GM21717 (cell line): Measurements from ENCODE around the gene RPL10.

Source experiments
- ATAC-seq: cut with Tn5 transposase; IDR thresholded peaks from one replicate; pipeline ENCODE4 v1.9.1; 2021; ENCODE audit warnings: mild to moderate bottlenecking, moderate library complexity; ENCODE audit not compliant: unreplicated experiment

The RPL10 gene

DNA sequence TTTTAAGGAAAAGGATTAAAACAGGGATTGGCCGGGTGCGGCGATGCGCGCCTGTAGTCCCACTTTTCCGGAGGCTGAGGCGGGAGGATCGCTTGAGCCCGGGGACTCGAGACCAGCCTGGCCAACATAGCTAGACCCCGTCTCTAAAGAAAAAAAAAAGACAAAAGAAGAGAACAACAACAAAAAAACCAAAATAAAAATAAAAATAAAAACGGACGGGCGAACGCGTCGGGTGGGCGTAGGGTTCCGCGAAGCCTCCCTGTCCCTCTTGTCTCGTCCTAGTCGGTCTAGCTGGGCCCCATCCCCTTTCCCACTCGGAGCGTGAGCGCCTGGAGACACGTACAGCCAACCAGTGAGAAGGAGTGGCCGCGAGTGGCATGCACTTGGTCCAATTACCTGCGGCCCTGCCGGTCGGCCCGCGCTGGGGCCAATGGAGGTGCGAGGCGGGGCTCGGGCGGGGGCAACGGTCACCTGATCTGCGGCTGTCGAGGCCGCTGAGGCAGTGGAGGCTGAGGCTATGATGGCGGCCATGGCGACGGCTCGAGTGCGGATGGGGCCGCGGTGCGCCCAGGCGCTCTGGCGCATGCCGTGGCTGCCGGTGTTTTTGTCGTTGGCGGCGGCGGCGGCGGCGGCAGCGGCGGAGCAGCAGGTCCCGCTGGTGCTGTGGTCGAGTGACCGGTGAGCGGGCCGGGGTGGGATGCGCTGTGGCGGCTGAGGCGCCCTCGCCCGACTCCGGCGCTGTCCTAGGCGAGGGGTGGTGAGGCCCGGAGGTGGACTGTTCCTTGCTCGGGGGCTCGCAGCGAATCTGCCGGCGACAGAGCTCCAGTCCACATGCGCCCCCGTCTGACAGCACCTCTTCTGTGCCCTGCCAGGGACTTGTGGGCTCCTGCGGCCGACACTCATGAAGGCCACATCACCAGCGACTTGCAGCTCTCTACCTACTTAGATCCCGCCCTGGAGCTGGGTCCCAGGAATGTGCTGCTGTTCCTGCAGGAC lies 30.3 kb downstream of the RPL10 start, which contains the start of gene ATP6AP1:
ATP6AP1 (plus strand) TSS at position 502 of the 996 bp plus-strand sequence; CDS start at position 518, 16 bp downstream.
- peak; percentile 92 for ATAC-seq

DNA sequence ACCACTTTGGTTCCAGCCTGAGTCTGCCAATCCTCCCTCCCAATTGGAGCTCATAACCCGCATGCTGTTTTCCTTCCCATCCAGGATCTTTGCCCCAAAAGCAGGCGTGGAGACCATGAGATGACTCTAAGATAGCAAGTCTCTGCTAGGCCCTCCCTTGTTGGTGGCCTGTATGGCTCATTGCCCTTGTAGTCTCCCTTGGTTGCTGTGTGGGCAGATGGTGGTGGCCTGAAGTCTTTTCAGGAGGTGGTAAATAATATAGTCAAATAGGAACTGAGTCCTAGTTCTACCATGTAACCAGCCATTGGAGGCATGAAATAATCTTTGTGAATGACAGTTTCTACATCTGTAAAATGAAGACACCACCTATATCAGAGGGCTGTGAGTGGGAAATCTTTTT lies 31.5 kb downstream of the RPL10 start:
- no peak for ATAC-seq

DNA sequence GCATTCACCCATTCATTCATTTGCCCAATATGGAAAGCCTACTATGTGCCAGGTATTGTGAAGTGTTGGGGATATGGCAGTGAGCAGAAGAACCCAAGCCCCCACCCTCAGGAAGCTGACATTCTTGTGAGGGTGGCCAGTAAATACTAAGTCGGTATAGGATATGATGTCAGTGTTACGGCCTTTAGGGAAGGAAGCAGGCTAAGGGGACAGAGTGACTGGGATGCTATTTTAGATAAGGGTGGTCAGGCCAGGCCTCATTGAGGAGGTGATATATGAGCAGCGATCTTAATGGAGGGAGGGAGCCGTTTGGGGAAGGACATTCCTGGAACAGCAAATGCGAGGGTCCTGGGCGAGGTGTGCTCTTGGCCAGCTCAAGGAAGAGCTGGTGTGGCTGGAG lies 32.3 kb downstream of the RPL10 start:
- no peak for ATAC-seq

GRCh38 chrX:154430916-154431315 lies 32.7 kb downstream of the RPL10 start:
- no peak for ATAC-seq

GRCh38 chrX:154431341-154431740 lies 33.2 kb downstream of the RPL10 start:
- no peak for ATAC-seq

- ATAC-seq: no peak
Observed at GRCh38 chrX:154432210-154432609, 34.0 kb downstream of the RPL10 start.

DNA sequence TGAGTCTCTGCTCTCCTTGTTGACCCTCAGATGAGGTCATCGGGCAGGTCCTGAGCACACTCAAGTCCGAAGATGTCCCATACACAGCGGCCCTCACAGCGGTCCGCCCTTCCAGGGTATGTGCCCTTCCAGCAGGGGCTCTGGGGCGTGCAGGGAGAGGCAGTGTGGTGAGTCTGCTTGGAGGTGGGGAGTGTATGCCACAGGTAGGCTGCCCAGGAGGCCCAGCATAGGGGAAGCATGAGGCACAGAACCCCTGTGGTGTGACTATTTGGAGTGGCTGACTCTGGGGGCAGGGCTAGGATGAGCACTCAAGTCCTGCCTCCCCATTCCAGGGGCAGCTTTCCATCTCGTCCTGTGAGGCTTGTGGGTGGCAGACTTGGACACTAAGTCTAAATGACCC lies 35.4 kb downstream of the RPL10 start:
- no peak for ATAC-seq

GRCh38 chrX:154434394-154435168 lies 36.4 kb downstream of the RPL10 start:
- no peak for ATAC-seq

GRCh38 chrX:154435171-154435733 lies 37.1 kb downstream of the RPL10 start:
- no peak for ATAC-seq

- ATAC-seq: no peak
Observed at GRCh38 chrX:154436374-154436982, 38.3 kb downstream of the RPL10 start.

DNA sequence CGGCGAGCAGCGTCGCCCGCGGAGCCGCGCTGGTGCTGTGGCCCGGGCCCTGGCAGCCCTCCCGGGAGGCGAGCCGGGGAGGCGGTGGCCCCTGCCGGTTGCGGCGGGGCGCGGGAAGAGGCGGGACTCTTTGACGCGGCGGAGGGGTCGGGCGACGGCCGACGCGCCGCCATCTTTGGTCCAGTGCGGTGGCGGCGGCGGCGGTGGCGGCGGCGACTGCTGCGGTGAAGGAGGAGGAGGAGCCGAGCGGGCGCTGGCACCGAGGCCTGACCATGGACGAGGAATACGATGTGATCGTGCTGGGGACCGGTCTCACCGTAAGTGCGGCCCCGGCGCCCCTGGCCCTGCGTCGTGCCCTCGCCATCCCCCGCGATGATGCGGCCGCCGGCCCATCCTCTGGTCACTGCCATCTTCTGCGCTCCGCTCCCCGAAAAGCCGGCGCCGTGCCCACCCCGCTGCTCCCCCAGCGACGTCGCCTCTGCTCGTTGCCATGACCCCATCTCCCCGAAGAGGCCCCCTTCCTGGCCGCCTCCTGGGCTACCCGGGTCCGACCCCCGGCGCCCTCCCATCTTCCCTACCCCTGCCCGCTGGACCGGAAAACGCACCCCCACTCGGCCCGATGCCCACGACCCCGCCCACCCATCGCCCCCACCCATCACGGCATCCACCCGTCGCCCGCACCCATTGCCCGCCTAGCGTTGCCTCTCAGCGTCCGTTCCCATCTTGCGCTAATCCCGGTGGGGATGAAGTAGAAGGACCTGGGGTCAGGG lies 39.0 kb downstream of the RPL10 start, which contains the start of gene GDI1:
GDI1 (plus strand) TSS at position 172 of the 770 bp plus-strand sequence; CDS start at position 273, 101 bp downstream.
- ATAC-seq: no peak

- ATAC-seq: no peak
Observed at GRCh38 chrX:154437971-154438893, 40.1 kb downstream of the RPL10 start.

DNA sequence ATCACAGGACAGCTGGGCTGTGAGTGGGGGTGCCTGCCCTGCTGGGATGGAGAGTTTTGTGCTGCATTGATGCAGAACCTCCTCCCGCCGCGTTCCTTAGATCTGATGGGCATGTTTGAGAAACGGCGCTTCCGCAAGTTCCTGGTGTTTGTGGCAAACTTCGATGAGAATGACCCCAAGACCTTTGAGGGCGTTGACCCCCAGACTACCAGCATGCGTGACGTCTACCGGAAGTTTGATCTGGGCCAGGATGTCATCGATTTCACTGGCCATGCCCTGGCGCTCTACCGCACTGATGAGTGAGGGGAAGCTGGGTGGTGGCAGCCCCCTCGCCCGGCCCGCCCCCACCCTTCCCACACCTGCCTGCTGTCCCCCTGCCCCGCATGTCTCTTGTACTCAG lies 41.7 kb downstream of the RPL10 start:
- no peak for ATAC-seq

- ATAC-seq: no peak
Observed at GRCh38 chrX:154440623-154441357, 42.6 kb downstream of the RPL10 start.

- ATAC-seq: no peak
Observed at GRCh38 chrX:154441564-154441963, 43.4 kb downstream of the RPL10 start.

- no peak for ATAC-seq
Observed at GRCh38 chrX:154441984-154442707, 44.0 kb downstream of the RPL10 start.

GRCh38 chrX:154443479-154443910 lies 45.3 kb downstream of the RPL10 start:
- no peak for ATAC-seq
